WI38 (cell line): ENCODE measurements around the gene CFAP69.

Experiments used
- H3K4me3 ChIP-seq: 2 replicates; pipeline ENCODE4 v1.5.1; 2011; ENCODE audit warnings: low read depth, mild to moderate bottlenecking, control low read depth, low read length
- TF ChIP-seq, protein P1 (sequence below): IDR thresholded peaks from 2 replicates; pipeline ENCODE4 v1.5.1; 2012; ENCODE audit warnings: low read depth, mild to moderate bottlenecking, control low read depth, low read length

Gene CFAP69

DNA sequence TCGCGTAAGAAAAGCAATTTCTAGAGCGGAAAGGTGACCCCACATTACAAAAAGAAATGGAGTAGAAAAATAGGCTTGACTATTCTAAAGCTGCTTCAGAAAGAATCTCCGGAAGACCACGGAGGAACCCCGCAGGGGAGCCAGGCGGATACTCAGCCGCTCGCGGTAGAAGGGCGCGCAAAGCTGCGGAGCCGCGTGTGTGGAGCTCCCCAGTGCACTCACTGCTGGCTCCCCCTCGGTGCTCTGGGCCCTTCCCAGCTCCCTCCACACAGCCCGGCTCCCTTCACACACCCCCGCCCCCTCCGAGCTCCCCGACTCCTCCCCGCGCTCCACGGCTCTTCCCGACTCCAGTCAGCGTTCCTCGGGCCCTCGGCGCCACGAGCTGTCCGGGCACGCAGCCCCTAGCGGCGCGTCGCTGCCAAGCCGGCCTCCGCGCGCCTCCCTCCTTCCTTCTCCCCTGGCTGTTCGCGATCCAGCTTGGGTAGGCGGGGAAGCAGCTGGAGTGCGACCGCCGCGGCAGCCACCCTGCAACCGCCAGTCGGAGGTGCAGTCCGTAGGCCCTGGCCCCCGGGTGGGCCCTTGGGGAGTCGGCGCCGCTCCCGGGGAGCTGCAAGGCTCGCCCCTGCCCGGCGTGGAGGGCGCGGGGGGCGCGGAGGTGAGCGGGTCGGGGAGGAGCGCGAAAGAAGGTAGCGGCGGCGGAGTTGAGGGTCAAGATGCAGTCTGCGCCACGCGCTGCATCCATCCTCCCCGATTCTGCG lies 33.4 kb upstream of the CFAP69 start, which contains the start of gene STEAP2:
STEAP2 (plus strand) TSS at position 350 of the 758 bp plus-strand sequence. CDS start 13,343 bp downstream, outside the sequence.
- TF ChIP-seq, protein P1, sequence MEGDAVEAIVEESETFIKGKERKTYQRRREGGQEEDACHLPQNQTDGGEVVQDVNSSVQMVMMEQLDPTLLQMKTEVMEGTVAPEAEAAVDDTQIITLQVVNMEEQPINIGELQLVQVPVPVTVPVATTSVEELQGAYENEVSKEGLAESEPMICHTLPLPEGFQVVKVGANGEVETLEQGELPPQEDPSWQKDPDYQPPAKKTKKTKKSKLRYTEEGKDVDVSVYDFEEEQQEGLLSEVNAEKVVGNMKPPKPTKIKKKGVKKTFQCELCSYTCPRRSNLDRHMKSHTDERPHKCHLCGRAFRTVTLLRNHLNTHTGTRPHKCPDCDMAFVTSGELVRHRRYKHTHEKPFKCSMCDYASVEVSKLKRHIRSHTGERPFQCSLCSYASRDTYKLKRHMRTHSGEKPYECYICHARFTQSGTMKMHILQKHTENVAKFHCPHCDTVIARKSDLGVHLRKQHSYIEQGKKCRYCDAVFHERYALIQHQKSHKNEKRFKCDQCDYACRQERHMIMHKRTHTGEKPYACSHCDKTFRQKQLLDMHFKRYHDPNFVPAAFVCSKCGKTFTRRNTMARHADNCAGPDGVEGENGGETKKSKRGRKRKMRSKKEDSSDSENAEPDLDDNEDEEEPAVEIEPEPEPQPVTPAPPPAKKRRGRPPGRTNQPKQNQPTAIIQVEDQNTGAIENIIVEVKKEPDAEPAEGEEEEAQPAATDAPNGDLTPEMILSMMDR: peak; percentile 61
- peak within 1 kb of the TSS; percentile 57 for H3K4me3 ChIP-seq

DNA sequence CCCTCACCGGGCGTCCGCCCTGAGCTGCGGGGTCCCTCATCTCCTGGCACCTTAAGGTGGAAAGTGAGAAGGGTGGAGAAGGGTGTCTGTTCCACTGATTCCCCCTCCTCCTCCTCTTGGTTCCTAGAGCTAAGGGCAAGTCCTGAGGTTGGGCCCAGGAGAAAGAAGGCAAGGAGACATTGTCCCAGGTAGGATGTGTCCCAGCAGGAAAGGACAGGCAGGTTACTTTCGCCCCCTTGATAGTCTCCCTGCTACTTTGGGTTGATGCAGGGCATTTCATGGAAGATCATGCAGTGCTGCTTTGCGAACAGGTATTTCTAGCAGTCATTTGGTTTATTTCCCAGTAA lies 32.9 kb upstream of the CFAP69 start:
- peak overlapping the region; percentile 57 for H3K4me3 ChIP-seq
- TF ChIP-seq, protein P1: no peak

DNA sequence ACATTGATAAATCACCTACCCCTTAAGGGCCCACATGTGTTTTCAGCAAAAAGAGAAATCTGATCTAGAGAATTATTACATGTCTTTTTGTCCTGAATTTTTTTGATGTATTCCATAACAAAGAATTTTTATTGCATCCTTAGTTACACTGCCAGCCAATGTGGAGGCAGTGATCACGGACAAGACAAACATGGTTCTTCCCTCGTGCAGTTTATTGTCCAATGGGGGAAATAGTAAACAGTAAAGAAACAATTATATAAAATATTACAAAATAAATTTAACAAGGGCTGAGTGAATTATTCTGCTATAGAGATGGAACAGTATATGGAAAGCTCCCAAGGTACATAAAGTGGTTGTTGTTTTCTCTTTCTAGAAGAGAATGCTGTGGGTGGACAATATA lies 31.5 kb upstream of the CFAP69 start:
- TF ChIP-seq, protein P1: no peak
- H3K4me3 ChIP-seq: no peak overlapping the region

DNA sequence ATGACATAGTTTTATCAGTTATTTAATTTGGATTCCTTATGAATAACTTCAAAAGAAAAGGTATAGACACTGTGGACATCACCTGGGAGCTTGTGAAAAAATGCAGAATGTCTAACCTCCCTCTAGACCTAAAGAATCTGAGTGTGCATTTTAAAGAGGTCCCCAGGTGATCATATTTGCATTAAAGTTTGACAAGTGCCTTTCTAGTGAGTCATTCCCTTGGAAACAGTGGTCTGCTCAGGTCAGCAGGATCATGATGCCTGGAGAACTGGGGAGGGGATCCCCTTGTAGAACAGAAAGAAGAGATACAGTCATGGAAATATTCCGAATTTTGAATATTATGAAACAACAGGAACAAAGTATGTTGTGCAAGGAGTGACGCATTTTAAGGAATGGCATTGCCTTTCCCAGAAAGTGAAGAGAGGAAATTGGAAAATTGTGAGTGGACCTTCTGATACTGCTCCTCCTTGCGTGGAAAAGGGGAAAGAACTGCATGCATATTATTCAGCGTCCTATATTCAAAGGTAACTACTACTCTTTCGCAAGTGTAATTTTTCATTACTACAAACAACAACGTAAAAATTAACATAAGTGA lies 28.8 kb upstream of the CFAP69 start:
- H3K4me3 ChIP-seq: no peak overlapping the region

DNA sequence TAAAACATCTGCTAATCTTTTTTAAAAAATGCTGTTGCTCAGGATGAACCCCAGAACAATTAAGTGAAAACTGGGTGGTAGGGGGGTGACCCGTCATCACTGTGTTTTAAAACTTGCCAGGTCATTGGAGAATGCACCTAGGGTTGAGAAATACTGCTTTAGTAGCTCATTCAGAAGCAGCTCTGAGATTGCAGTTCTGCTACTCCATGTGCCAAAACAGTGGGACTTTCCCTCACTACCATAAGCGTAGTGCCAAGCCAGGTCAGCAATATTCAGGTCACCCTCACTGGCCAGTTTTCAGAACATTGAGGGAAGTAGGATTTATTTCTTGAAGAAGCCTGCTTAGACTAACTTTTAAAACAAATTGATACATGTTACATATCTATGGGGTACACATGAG lies 28.2 kb upstream of the CFAP69 start:
- TF ChIP-seq, protein P1: no peak
- no peak overlapping the region for H3K4me3 ChIP-seq

More for the DNA sequence above, 28.8 kb upstream of the CFAP69 start:
- TF ChIP-seq, protein P1: no peak

DNA sequence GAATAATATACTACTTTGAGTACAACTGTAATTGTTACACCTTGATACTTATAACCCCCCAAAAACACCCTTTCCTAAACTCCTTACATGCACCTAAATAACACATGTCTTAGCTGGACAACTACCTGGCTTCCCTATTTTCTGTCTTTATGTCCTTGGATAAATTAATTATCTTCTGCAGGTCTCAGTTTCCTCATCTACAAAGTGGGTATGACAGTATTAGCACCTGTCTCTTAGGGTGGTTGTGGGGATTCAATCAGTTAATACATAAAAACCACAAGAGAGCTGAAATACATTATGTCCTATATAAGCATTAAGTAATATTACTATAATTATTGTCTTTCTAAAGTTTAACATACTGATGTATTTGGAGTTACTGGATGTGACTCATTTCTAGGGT lies 22.6 kb upstream of the CFAP69 start:
- H3K4me3 ChIP-seq: no peak overlapping the region
- TF ChIP-seq, protein P1: no peak
